Central memory CD8-positive, alpha-beta T cell (primary cell): ENCODE data around the gene SHISA6.

Experiments
- ATAC-seq: fragments of 150-1000 bp; cut with Tn5 transposase; replicated peaks from 2 replicates; pipeline ENCODE4 v1.10.0; 2022; ENCODE audit warnings: mild to moderate bottlenecking, moderate FRiP score, moderate number of reproducible peaks; ENCODE audit not compliant: poor library complexity, severe bottlenecking; ENCODE audit errors: extremely low read depth
- DNase-seq, 2 donors: peaks; one replicate each; pipeline ENCODE4 v3.0.0; 2021; ENCODE audit warnings: low spot score in 2 of 2
- H3K27ac Mint-ChIP-seq: one replicate; pipeline ENCODE4 v1.8.0; 2022; ENCODE audit warnings: low read depth, mild to moderate bottlenecking, moderate library complexity, mixed read lengths
- H3K27me3 Mint-ChIP-seq: one replicate; pipeline ENCODE4 v1.8.0; 2022; ENCODE audit warnings: mixed read lengths
- H3K36me3 Mint-ChIP-seq: one replicate; pipeline ENCODE4 v1.8.0; 2022; ENCODE audit warnings: mild to moderate bottlenecking, moderate library complexity, mixed read lengths; ENCODE audit not compliant: insufficient read depth
- H3K4me1 Mint-ChIP-seq: one replicate; pipeline ENCODE4 v1.8.0; 2022; ENCODE audit warnings: mixed read lengths
- H3K4me3 Mint-ChIP-seq: one replicate; pipeline ENCODE4 v1.8.0; 2022; ENCODE audit warnings: mild to moderate bottlenecking, moderate library complexity, mixed read lengths
- H3K9me3 Mint-ChIP-seq: one replicate; pipeline ENCODE4 v1.8.0; 2022; ENCODE audit warnings: mixed read lengths

Gene SHISA6

DNA sequence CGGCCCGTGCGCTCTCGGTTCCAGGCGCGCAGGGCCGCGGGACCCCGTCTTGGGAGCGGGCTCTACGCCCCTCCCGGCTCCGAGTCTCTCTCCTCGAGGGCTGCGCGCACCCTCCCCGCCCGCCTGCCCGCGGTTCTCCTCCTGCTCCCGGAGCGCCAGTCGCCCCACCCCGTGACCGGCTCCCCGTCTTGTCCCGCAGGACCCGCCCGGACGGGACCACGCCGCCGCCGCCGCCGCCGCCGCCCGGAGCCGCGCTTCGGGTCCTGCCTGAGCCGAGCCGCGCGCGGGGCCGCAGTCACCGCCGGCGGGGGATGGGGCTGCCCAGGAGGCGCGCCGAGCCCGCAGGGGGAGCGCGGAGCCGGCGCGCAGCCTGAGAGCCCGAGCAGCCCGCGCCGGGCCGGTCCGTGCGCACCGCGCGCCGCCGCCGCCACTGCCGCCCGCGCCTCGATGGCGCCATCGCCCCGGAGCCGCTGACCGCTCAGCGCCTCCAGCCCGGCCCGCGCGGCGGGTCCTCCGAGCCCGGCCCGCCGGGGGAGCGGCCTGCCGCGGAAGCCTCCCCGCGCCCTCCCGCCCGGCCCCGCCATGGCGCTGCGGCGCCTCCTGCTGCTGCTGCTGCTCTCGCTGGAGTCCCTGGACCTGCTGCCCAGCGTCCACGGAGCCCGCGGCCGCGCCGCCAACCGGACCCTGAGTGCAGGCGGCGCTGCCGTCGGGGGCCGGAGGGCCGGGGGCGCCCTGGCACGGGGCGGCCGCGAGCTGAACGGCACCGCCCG lies at the start of gene SHISA6:
SHISA6 (plus strand) TSS at position 373 of the 770 bp plus-strand sequence.
- Mint-ChIP-seq H3K4me1 (no peaks in the 10 kb centered on the region), H3K36me3 (no peaks in the 10 kb centered on the region), H3K9me3 (peaks cover 1% of the 10 kb centered on the region), H3K4me3 (no peak within 1 kb of the TSS), H3K27ac (no peak within 1 kb of the TSS), H3K27me3 (peaks cover 35% of the 10 kb centered on the region)
- DNase-seq (no peak), ATAC-seq (no peak)

DNA sequence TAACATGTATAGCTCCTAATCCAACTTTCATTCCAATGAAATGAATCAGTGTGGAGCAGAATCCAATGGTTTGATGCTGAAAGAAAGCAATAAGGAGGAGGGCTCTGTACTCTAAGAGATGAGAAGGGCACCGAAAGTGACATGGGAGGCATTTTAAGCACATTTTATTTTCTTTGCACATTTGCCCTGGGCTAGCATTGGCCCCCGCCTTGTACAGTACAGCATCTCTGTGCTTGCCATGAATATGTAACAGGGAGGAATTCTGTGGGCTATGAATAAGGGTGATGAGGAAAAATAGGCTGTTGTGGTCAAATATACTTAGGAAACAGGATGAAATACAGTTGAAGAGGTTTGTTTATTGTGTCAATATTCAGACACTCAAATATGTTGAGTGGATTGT lies 45.2 kb upstream of the SHISA6 start:
- Mint-ChIP-seq H3K27ac (no peak overlapping the region), H3K4me3 (no peak overlapping the region), H3K4me1 (no peaks in the 10 kb centered on the region), H3K36me3 (no peaks in the 10 kb centered on the region), H3K9me3 (no peaks in the 10 kb centered on the region), H3K27me3 (no peaks in the 10 kb centered on the region)
- no peak for DNase-seq
- no peak for ATAC-seq

DNA sequence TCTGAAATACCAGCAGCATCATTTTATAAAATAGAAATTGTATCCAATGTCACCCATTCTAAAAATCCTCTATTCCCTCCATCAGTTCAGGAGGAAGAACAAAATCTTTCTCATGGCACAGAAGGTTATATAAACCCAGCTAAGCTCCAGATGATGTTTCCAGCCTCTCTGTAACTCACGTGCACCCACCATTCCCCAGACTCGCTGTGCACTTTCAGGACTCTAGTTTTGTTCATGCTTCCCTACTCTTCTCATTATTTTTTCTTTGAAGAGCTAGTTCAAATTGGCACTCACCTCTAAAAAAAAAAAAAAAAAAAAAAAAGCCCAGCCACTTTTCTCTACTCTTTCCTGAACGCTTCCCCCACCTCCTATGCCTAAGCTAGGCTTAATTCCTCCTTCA lies 36.0 kb upstream of the SHISA6 start:
- Mint-ChIP-seq H3K36me3 (peaks cover 2% of the 10 kb centered on the region), H3K4me3 (no peak overlapping the region), H3K27ac (no peak overlapping the region), H3K27me3 (no peaks in the 10 kb centered on the region), H3K4me1 (no peaks in the 10 kb centered on the region), H3K9me3 (peaks cover 5% of the 10 kb centered on the region)
- ATAC-seq (no peak), DNase-seq (no peak)

DNA sequence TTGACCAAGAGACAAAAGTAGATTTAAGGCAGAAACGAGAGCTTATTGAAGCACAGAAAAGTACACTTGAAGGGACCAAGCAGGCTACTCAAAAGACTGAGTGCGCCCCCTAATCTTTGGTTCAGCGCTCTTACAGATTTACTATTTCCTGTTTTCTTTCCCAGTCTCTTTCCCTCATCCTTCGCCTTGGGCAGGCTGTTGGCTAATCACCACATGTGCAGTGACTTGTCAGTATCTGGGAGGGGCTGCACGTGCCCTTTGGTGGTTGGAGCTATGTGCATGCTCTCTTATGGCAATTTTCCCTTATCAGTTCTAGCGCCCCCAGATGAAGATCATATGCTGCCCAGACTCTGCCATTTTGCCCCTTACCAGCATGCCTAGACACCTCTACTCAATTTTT lies 35.4 kb upstream of the SHISA6 start:
- Mint-ChIP-seq H3K27ac (no peak overlapping the region), H3K9me3 (peaks cover 11% of the 10 kb centered on the region), H3K27me3 (no peaks in the 10 kb centered on the region), H3K4me3 (no peak overlapping the region), H3K36me3 (peaks cover 2% of the 10 kb centered on the region), H3K4me1 (no peaks in the 10 kb centered on the region)
- no peak for ATAC-seq
- DNase-seq: no peak

DNA sequence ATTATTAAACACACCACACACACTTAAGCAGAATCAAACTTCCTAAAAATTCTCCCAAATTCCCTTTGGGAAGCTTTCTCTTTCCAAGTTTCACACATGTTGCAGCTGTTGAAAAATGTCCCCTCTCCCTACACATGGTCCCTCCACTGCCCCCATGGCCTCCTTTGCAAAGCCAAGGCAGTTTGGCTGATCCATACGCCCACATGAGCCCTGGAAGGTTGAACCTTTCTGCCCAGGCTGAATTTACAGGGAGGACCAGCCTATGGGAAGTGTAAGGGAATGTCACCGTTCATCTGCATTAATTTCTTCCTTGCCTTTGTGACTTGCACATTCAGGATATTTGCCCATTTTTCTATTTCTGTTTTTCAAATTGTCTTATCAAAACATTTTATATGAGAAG lies 31.1 kb upstream of the SHISA6 start:
- no peak for ATAC-seq
- Mint-ChIP-seq H3K36me3 (no peaks in the 10 kb centered on the region), H3K4me3 (no peak overlapping the region), H3K27me3 (no peaks in the 10 kb centered on the region), H3K9me3 (peaks cover 23% of the 10 kb centered on the region), H3K4me1 (no peaks in the 10 kb centered on the region), H3K27ac (no peak overlapping the region)
- DNase-seq: no peak

DNA sequence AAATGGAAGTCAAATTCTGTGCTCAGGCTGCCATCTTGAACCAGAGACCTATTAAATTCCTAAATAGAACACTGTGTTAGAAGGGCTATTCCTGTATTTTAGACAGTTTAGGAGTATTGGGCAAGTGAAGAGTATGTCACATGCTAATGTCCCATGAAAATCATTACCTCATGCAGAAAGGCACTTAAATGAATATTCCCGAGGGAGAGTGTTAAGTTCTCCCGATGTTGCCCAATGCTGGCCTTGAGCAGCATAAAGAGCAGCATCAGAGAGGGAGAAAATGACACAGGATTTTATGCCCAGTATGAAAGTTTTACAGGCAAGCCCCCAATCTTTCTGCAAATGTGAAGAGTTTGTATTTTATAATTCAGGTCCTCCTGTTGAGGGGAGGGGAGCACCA lies 28.2 kb upstream of the SHISA6 start:
- no peak for ATAC-seq
- no peaks in the 10 kb centered on the region for H3K27me3 Mint-ChIP-seq
- H3K9me3 Mint-ChIP-seq: peaks cover 32% of the 10 kb centered on the region
- H3K36me3 Mint-ChIP-seq: no peaks in the 10 kb centered on the region
- no peak overlapping the region for H3K4me3 Mint-ChIP-seq
- H3K4me1 Mint-ChIP-seq: no peaks in the 10 kb centered on the region
- no peak for DNase-seq
- H3K27ac Mint-ChIP-seq: no peak overlapping the region

DNA sequence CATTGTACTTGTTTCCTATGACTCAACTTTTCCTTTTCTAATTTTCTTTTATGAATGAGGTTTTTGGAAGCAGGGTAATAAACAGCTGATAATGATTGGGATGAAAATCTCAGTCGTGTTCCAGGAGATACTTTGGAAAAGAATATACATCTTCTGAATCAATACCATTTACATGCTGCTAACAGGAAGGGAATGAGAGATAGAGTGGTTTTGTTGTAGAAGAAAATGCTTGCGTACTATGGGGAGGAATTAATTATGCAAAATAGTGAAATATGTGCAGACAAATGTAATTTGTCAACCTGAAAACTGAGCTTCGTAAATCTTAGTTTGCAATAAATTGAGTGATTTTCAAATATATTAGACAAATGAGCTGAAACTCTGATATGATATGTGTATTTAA lies 24.0 kb upstream of the SHISA6 start:
- no peaks in the 10 kb centered on the region for H3K36me3 Mint-ChIP-seq
- no peak overlapping the region for H3K4me3 Mint-ChIP-seq
- no peaks in the 10 kb centered on the region for H3K4me1 Mint-ChIP-seq
- no peak for DNase-seq
- no peak overlapping the region for H3K27ac Mint-ChIP-seq
- peaks cover 18% of the 10 kb centered on the region for H3K9me3 Mint-ChIP-seq
- no peak for ATAC-seq
- no peaks in the 10 kb centered on the region for H3K27me3 Mint-ChIP-seq

DNA sequence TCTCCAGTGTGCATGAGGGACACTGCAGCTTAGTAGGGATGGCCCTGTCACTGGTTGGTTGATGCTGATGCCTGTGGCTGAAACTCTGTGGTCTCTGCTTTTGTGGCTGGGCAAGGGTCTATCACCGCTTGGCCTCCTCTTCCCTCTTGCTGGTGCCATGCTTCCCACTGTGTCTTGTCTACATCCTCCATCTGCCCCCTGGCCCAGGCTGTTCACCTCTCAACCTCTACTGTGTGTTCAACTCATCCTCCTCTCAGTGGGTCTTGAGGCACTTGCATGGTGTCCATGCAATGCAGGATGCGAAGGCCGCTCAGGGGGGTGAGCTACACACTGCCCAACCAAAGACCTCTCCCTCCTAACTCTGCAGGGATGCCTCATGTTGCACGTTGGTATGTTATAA lies 19.8 kb upstream of the SHISA6 start:
- Mint-ChIP-seq H3K27me3 (no peaks in the 10 kb centered on the region), H3K27ac (no peak overlapping the region), H3K36me3 (no peaks in the 10 kb centered on the region), H3K4me3 (no peak overlapping the region), H3K9me3 (peaks cover 14% of the 10 kb centered on the region), H3K4me1 (no peaks in the 10 kb centered on the region)
- no peak for DNase-seq
- no peak for ATAC-seq

DNA sequence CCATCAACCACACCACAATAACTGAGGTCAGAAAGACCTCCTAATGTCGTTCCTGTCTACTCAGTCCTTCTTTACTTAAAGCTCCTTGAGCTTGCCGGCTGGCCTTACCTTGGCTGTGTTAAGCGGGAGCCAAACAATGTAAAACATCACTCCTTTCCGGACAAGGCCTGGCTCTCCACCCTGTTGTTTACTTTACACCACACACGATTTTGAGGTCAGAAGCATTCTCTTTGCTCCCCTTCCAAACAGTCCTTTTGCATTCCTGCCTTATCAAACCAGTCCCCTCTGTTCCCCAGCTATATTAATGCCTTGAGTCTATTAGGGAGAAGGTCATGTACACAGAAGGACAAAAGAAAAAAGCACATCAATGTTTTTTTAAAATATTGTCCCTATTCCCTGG lies 19.3 kb upstream of the SHISA6 start:
- no peak for ATAC-seq
- H3K9me3 Mint-ChIP-seq: peaks cover 14% of the 10 kb centered on the region

DNA sequence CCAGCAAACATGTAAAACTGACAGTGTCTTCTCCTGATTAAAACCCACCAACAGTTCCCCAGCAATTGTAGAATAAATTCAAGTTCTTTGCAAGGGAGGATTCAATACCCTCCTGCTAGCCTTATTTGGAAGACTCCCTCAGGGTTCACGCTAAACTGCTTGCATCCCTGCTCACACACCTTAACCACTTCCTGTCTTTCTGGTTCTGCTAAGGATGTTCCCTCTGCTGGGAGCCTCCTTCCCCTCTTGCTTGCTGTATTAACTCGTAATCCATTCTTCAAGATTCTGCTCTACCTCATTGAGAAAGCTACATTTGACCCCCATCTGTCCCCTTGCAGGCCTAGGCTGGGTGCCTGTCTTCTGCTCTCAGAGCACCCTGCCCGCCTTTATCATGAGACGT lies 2.3 kb upstream of the SHISA6 start:
- H3K4me1 Mint-ChIP-seq: no peaks in the 10 kb centered on the region
- DNase-seq: no peak
- peaks cover 35% of the 10 kb centered on the region for H3K27me3 Mint-ChIP-seq
- H3K36me3 Mint-ChIP-seq: no peaks in the 10 kb centered on the region
- ATAC-seq: no peak
- H3K9me3 Mint-ChIP-seq: peaks cover 10% of the 10 kb centered on the region
- H3K27ac Mint-ChIP-seq: no peak overlapping the region
- H3K4me3 Mint-ChIP-seq: no peak overlapping the region

More for the DNA sequence above, 19.3 kb upstream of the SHISA6 start:
- Mint-ChIP-seq H3K4me3 (no peak overlapping the region), H3K27ac (no peak overlapping the region), H3K4me1 (no peaks in the 10 kb centered on the region), H3K36me3 (no peaks in the 10 kb centered on the region), H3K27me3 (no peaks in the 10 kb centered on the region)
- no peak for DNase-seq

DNA sequence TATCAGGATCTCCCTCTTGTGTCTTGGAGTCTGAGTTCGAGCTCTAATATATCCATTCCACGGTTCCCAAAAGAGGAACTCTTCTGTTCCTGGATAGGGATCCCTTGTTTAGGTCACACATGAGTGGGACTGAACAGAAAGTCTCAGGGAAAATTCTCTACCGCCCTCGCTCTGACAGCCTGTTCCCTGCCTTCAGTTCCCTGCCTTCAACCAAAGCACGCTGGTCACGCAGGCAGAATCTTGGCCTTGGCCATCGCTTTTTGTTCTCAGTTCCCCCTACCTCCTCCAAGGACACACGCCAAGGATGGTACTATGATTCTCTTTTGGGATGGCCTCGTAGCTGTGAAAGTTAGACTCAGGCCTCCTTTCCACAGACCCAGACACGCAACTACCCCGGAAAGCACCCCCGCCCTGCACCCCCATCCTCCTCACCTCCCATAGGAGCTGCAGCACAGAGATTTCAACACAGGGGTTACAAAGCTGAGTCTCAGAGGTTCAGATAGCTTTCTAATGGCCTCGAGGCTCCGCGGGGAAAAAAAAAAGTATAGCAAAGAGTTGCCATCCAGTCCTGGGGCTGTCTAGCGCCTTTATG lies 1.5 kb upstream of the SHISA6 start:
- ATAC-seq: no peak
- Mint-ChIP-seq H3K4me1 (no peaks in the 10 kb centered on the region), H3K27ac (no peak overlapping the region), H3K4me3 (no peak overlapping the region), H3K36me3 (no peaks in the 10 kb centered on the region), H3K27me3 (peaks cover 35% of the 10 kb centered on the region), H3K9me3 (peaks cover 6% of the 10 kb centered on the region)
- DNase-seq: no peak

DNA sequence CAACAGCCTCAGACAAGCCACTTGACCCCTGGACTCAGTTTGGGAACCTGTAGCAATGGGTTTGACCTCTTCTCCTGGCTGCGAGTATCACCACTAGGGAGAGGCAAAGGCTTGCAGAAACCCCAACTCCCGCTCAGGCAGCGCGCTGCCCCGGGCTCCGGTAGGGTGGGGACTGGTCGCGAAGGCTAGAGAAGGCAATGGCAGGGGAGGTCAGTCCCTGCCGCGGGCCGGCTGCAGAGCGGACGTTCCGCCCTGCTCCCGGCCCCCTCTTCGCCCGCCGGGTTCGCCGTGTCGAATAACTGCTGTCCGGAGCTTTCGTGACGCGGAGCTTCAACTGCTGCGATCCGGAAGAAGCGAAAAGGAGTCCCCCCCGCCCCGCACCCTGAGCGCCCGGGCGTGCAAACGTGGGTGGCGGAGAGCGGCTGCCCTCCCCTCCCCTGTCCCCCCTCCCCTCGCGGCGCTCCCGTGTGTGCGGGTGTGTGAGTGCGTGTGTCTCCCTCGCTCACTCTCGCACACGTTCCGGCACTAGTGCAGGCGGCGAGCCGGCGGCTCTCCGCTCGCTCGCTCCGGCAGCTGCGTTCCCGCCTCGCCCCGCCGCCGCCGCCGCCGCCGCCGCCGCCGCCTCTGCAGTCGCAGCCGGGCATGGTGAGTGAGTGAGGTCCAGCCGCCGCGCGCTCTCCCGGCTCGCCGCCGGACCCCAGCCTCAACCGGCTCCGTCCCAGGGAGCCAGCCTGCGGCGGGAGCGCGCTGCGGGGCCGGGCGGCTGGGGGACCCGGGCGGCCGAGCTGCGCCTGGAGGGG lies 772 bp upstream of the SHISA6 start:
- Mint-ChIP-seq H3K9me3 (peaks cover 6% of the 10 kb centered on the region), H3K27ac (no peak overlapping the region)
- ATAC-seq: no peak

More for the DNA sequence above, 772 bp upstream of the SHISA6 start:
- H3K36me3 Mint-ChIP-seq: no peaks in the 10 kb centered on the region
- H3K4me3 Mint-ChIP-seq: no peak overlapping the region
- no peak for DNase-seq
- H3K27me3 Mint-ChIP-seq: peaks cover 35% of the 10 kb centered on the region
- no peaks in the 10 kb centered on the region for H3K4me1 Mint-ChIP-seq
